ENCODE measurements around the gene LPCAT3. TPM values are rescaled to one million over a fixed set of nuclear protein-coding genes. Genes with fewer than 3 reads are reported as not detected.
A peak's percentile ranks its signal among the peaks of the same experiment; 100 is the strongest.

Gene LPCAT3
- total RNA-seq, 2 experiments from 2014 or later, result 29.3 to 32.0 TPM

DNA sequence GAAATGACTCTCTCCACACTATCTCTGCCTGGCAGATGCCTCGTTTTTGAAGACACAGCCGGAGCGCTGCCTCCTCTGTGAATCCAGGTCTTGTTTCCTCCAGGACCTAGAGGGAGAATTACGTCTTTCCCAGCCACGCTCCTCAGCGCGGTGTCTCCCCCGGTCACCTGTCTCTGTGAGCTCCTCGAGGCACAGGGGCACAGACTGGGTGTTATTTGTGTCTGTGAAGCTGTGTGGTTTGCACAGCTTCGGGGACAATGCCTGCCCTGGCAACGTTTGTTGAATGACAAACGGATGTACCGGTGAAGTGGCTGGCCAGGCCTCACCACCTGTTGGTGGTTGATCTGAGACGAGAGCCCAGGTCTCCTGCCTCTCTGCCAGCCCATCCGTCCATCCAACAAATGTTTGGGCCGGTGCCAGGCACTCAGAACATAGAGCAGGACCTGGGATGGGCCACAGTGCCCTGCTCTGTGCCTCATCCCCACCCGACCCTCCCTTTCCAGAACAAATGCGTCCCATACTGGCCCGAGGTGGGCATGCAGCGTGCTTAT, 61.0 kb downstream of the LPCAT3 start:
- Mint-ChIP-seq H3K36me3 (peaks cover 78% of the 10 kb centered on the region), H3K27ac (peak overlapping the region; percentile 96), H3K4me3 (peak overlapping the region; percentile 64), H3K9me3 (ENCODE audit: low read depth) (no peaks in the 10 kb centered on the region), H3K4me1 (peaks cover 91% of the 10 kb centered on the region), H3K27me3 (no peaks in the 10 kb centered on the region)
- CTCF ChIA-PET, result interaction anchor here (0.7 to 13.5 kb wide), 9 partner anchors 9 to 174 kb away, joined by 3 to 709 read pairs (median 5); partner anchors contain the start of genes C12orf57, C1RL, PTPN6 and RNU7-1
- DNase-seq (peak; percentile 72), ATAC-seq (no peak)

GRCh38 chr12:6956021-6956727, 62.1 kb downstream of the LPCAT3 start:
- Mint-ChIP-seq H3K27me3 (no peaks in the 10 kb centered on the region), H3K36me3 (peaks cover 82% of the 10 kb centered on the region), H3K9me3 (ENCODE audit: low read depth) (no peaks in the 10 kb centered on the region), H3K4me3 (peak overlapping the region; percentile 64), H3K27ac (peak overlapping the region; percentile 96), H3K4me1 (peaks cover 81% of the 10 kb centered on the region)
- ATAC-seq (no peak), DNase-seq (no peak)
- CTCF ChIA-PET, result interaction anchor here (0.7 to 13.5 kb wide), 6 partner anchors 8 to 155 kb away, joined by 3 to 709 read pairs (median 4); partner anchors contain the start of genes C12orf57, PTPN6 and RNU7-1

DNA sequence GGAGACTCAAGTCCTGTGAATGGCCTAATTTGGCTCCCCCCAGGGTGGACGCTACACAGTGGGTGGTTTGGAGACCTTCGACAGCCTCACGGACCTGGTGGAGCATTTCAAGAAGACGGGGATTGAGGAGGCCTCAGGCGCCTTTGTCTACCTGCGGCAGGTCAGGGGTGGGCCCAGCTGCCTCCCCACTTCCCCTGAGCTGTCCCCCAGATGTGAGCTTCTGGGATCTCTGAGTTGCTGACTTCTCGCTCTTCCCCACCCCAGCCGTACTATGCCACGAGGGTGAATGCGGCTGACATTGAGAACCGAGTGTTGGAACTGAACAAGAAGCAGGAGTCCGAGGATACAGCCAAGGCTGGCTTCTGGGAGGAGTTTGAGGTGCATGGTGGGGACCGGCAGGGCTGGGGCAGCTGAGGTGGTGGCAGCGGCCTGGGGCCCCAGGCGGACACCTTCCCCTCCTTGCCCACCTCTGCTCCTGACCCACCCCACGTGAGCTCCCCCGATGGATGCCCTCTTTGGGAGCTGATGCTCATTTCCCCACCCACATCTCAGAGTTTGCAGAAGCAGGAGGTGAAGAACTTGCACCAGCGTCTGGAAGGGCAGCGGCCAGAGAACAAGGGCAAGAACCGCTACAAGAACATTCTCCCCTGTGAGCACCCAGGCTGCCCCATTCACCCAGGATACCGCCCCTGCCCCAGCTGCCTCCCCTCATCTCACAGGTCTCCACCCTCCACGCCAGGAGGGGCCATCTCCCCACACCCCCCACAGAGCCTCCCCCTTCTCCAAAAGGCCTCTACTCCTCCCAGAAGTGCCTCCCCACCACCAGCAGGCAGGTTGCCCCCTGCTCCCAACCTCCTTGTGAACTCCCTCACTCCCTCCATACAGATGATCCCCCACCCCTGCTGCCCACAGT, 62.9 kb downstream of the LPCAT3 start:
- H3K27ac Mint-ChIP-seq, result peak overlapping the region; percentile 96
- H3K9me3 Mint-ChIP-seq (ENCODE audit: low read depth), result no peaks in the 10 kb centered on the region
- no peaks in the 10 kb centered on the region for H3K27me3 Mint-ChIP-seq
- H3K4me1 Mint-ChIP-seq, result peaks cover 79% of the 10 kb centered on the region
- peaks cover 75% of the 10 kb centered on the region for H3K36me3 Mint-ChIP-seq
- CTCF ChIA-PET, result interaction anchor here (1.1 to 13.5 kb wide), 5 partner anchors 8 to 83 kb away, joined by 3 to 709 read pairs (median 4); partner anchors contain the start of genes C12orf57, PTPN6 and RNU7-1
- ATAC-seq, result no peak
- peak; percentile 41 for DNase-seq
- H3K4me3 Mint-ChIP-seq, result peak overlapping the region; percentile 64

GRCh38 chr12:6954316-6955107, 63.8 kb downstream of the LPCAT3 start:
- CTCF ChIA-PET, result interaction anchor here (1.1 to 13.5 kb wide), 5 partner anchors 9 to 153 kb away, joined by 4 to 709 read pairs (median 4); partner anchors contain the start of genes C12orf57, PTPN6 and RNU7-1
- H3K27ac Mint-ChIP-seq, result peak overlapping the region; percentile 96
- H3K4me1 Mint-ChIP-seq, result peaks cover 79% of the 10 kb centered on the region
- ATAC-seq (no peak), DNase-seq (no peak)
- H3K27me3 Mint-ChIP-seq, result no peaks in the 10 kb centered on the region
- peaks cover 69% of the 10 kb centered on the region for H3K36me3 Mint-ChIP-seq
- peak overlapping the region; percentile 93 for H3K4me3 Mint-ChIP-seq
- no peaks in the 10 kb centered on the region for H3K9me3 Mint-ChIP-seq (ENCODE audit: low read depth)

- H3K27ac Mint-ChIP-seq, result peak overlapping the region; percentile 96
- CTCF ChIA-PET, result interaction anchor here (1.1 to 17.6 kb wide), 9 partner anchors 7 to 159 kb away, joined by 4 to 709 read pairs (median 13); partner anchors contain the start of genes C12orf57, PTPN6 and RNU7-1
- DNase-seq (peak; percentile 91), ATAC-seq (peak; percentile 31)
- no peaks in the 10 kb centered on the region for H3K9me3 Mint-ChIP-seq (ENCODE audit: low read depth)
- no peaks in the 10 kb centered on the region for H3K27me3 Mint-ChIP-seq
- H3K36me3 Mint-ChIP-seq, result peaks cover 61% of the 10 kb centered on the region
- peak overlapping the region; percentile 93 for H3K4me3 Mint-ChIP-seq
- peaks cover 79% of the 10 kb centered on the region for H3K4me1 Mint-ChIP-seq
Observed at GRCh38 chr12:6953442-6954315, 64.6 kb downstream of the LPCAT3 start.

GRCh38 chr12:6952863-6953441, 65.3 kb downstream of the LPCAT3 start:
- Mint-ChIP-seq H3K4me1 (peaks cover 78% of the 10 kb centered on the region), H3K27ac (peak overlapping the region; percentile 96), H3K4me3 (peak overlapping the region; percentile 93), H3K9me3 (ENCODE audit: low read depth) (no peaks in the 10 kb centered on the region), H3K27me3 (no peaks in the 10 kb centered on the region), H3K36me3 (peaks cover 53% of the 10 kb centered on the region)
- CTCF ChIA-PET, result interaction anchor here (1.2 to 17.6 kb wide), 7 partner anchors 7 to 160 kb away, joined by 4 to 709 read pairs (median 13); partner anchors contain the start of genes C12orf57, C1RL and RNU7-1
- no peak for ATAC-seq
- DNase-seq, result no peak

GRCh38 chr12:6952121-6952862, 66.0 kb downstream of the LPCAT3 start:
- CTCF ChIA-PET, result interaction anchor here (0.6 to 17.6 kb wide), 9 partner anchors 8 to 161 kb away, joined by 3 to 709 read pairs (median 5); partner anchors contain the start of genes C12orf57, C1RL, RNU7-1 and SPSB2
- peak; percentile 5 for ATAC-seq
- Mint-ChIP-seq H3K27ac (peak overlapping the region; percentile 96), H3K4me1 (peaks cover 77% of the 10 kb centered on the region), H3K4me3 (peak overlapping the region; percentile 93), H3K36me3 (peaks cover 48% of the 10 kb centered on the region), H3K9me3 (ENCODE audit: low read depth) (no peaks in the 10 kb centered on the region), H3K27me3 (no peaks in the 10 kb centered on the region)
- no peak for DNase-seq

DNA sequence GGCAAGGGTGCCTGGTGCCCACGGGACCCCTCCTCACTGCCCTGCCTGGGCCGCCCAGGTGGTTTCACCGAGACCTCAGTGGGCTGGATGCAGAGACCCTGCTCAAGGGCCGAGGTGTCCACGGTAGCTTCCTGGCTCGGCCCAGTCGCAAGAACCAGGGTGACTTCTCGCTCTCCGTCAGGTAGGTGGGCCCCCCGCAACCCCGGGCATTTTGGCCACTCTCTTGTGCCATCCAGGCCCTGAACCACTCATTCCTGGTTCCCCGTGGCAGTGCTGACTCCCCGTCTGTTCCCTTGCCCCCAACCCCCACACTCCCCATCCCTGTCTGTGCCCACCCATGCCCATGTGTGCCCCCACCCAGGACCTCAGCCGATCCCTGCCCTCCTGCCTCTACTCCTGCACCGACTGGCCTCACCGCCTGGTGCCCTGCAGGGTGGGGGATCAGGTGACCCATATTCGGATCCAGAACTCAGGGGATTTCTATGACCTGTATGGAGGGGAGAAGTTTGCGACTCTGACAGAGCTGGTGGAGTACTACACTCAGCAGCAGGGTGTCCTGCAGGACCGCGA, 66.6 kb downstream of the LPCAT3 start:
- CTCF ChIA-PET, result interaction anchor here (0.6 to 17.6 kb wide), 13 partner anchors 8 to 161 kb away, joined by 3 to 709 read pairs (median 7); partner anchors contain the start of genes C12orf57, C1RL, EMG1 and PHB2
- ATAC-seq (peak; percentile 3), DNase-seq (no peak)
- peaks cover 43% of the 10 kb centered on the region for H3K36me3 Mint-ChIP-seq
- H3K27me3 Mint-ChIP-seq, result no peaks in the 10 kb centered on the region
- H3K27ac Mint-ChIP-seq, result peak overlapping the region; percentile 96
- H3K4me3 Mint-ChIP-seq, result peak overlapping the region; percentile 93
- H3K4me1 Mint-ChIP-seq, result peaks cover 77% of the 10 kb centered on the region
- no peaks in the 10 kb centered on the region for H3K9me3 Mint-ChIP-seq (ENCODE audit: low read depth)

- Mint-ChIP-seq H3K27me3 (no peaks in the 10 kb centered on the region), H3K4me1 (peaks cover 76% of the 10 kb centered on the region), H3K9me3 (ENCODE audit: low read depth) (no peaks in the 10 kb centered on the region), H3K36me3 (peaks cover 36% of the 10 kb centered on the region), H3K4me3 (peak within 1 kb of the TSS; percentile 93), H3K27ac (peak within 1 kb of the TSS; percentile 96)
- ATAC-seq (peak; percentile 32), DNase-seq (peak; percentile 85)
- CTCF ChIA-PET, result interaction anchor here (0.8 to 17.6 kb wide), 12 partner anchors 9 to 161 kb away, joined by 3 to 709 read pairs (median 10); partner anchors contain the start of genes C1RL, EMG1, LPCAT3 and PHB2
Observed at GRCh38 chr12:6950811-6951540, 67.3 kb downstream of the LPCAT3 start, which contains the start of gene PTPN6. Gene PTPN6 (plus strand): TSS chr12:6951356. CDS start chr12:6951513, 157 bp downstream.

DNA sequence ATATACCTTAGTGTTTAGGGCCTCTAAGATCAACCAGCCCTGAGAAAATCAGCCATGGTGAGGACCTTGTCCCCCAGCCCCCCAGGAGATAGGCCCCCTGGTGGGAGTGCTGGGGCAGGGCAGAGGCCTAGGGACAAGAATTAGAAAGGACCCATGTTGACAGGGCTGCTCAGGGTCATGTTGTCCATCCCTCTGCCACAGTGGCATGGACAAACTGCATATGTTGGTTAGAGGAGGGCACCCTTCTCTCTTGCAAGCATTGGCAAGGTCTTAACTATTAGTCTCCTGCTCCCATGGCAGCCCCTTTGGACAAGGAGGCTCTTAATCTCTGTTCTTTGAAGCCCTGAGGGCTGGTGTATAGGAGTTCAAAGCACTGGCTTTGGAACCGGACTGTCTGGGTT, 67.9 kb downstream of the LPCAT3 start:
- Mint-ChIP-seq H3K4me1 (peaks cover 76% of the 10 kb centered on the region), H3K27me3 (no peaks in the 10 kb centered on the region), H3K36me3 (peaks cover 30% of the 10 kb centered on the region), H3K9me3 (ENCODE audit: low read depth) (no peaks in the 10 kb centered on the region), H3K27ac (peak overlapping the region; percentile 96), H3K4me3 (peak overlapping the region; percentile 93)
- CTCF ChIA-PET, result interaction anchor here (1.5 to 17.6 kb wide), 11 partner anchors 10 to 162 kb away, joined by 3 to 709 read pairs (median 13); partner anchors contain the start of genes C1RL, EMG1, LPCAT3 and PHB2
- ATAC-seq, result no peak
- peak; percentile 74 for DNase-seq

Measured in activated CD8-positive, alpha-beta memory T cell treated with anti-CD3 and anti-CD28 coated beads, Interleukin-2, amount 10 ng/mL, durations not matched to agents 7 days and 5 days (primary cell).